Lower lobe of right lung (tissue), 2 donors: ENCODE results near the gene ITPRIPL2. TPM values are rescaled to one million over a fixed set of nuclear protein-coding genes. Genes with fewer than 3 reads are reported as not detected.

Experiments used
- ATAC-seq, 2 donors: fragments of 200-7000 bp; cut with Tn5 transposase; one replicate each; pipeline ENCODE4 v1.9.1; 2020 to 2022; ENCODE audit warnings: mild to moderate bottlenecking in 2 of 2, moderate library complexity in 2 of 2
- DNase-seq: peaks from one replicate; pipeline ENCODE4 v3.0.0-alpha.2; 2020
- H3K27ac ChIP-seq: fragments of 200-600 bp; one replicate; pipeline ENCODE4 v1.8.0; 2022
- H3K27me3 ChIP-seq: fragments of 200-600 bp; one replicate; pipeline ENCODE4 v1.8.0; 2022; ENCODE audit warnings: low read depth
- H3K36me3 ChIP-seq: fragments of 200-600 bp; one replicate; pipeline ENCODE4 v1.8.0; 2022; ENCODE audit warnings: mild to moderate bottlenecking
- H3K4me1 ChIP-seq: fragments of 200-600 bp; one replicate; pipeline ENCODE4 v1.8.0; 2022
- H3K4me3 ChIP-seq: fragments of 200-600 bp; one replicate; pipeline ENCODE4 v1.8.0; 2022; ENCODE audit warnings: mild to moderate bottlenecking
- H3K9me3 ChIP-seq: fragments of 200-600 bp; one replicate; pipeline ENCODE4 v1.8.0; 2022
- intact Hi-C: fragments of 100-400 bp; cut with DNase I; formaldehyde crosslinking; loops from one replicate; pipeline ENCODE4 v1.11.0; 2022
- total RNA-seq: library from RNA; stranded (reverse); fragmentation: NEBNext Ultra II Directional; extraction: Animal tissue kit (Norgen Biotek cat#: 25700); gene quantifications from one replicate; pipeline ENCODE4 v1.2.1, GENCODE V29; 2021
- TF ChIP-seq, protein P1 (sequence below): fragments of 200-600 bp; IDR thresholded peaks from one replicate; pipeline ENCODE4 v1.8.0; 2022; ENCODE audit warnings: antibody characterized with exemption, mild to moderate bottlenecking
- donor health status: DM: no; HTN: yes; CAD: no; lungs with severe emphysema.

ITPRIPL2 gene
- total RNA-seq, 1 donor from 2014 or later: 60.7 TPM

DNA sequence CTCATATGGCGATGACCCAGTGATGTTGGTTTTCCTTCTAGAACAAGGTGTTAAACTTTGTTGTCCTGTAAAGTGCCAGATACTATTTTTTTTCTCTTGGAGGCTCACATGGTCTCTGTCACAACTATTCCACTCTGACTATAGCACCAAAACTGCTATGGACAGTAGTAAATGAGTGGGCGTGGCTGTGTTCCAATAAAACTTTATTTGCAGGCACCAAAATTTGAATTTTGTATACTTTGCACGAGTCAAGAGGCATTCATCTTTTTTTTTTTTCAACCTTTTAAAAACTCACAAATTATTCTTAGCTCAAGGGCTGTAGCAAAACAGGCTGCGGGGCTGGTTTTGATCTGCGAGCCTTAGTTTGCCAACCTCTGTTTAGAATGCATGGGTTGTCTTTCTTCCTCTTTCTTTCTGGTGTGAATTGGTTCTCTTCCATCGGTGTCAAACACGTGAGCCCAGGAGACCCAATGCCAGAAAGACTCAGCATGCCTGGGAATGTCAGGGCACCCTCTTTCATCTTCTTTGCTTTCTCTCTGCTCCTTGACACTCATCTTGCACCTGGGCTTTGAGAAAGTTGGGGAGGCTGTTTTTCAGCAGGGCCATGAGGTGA lies 56.4 kb downstream of the ITPRIPL2 start:
- Histone ChIP-seq H3K4me3 (no peak overlapping the region), H3K4me1 (peaks cover 22% of the 10 kb centered on the region), H3K27me3 (peaks cover 11% of the 10 kb centered on the region), H3K9me3 (no peaks in the 10 kb centered on the region), H3K27ac (no peak overlapping the region), H3K36me3 (no peaks in the 10 kb centered on the region)
- TF ChIP-seq, protein P1, sequence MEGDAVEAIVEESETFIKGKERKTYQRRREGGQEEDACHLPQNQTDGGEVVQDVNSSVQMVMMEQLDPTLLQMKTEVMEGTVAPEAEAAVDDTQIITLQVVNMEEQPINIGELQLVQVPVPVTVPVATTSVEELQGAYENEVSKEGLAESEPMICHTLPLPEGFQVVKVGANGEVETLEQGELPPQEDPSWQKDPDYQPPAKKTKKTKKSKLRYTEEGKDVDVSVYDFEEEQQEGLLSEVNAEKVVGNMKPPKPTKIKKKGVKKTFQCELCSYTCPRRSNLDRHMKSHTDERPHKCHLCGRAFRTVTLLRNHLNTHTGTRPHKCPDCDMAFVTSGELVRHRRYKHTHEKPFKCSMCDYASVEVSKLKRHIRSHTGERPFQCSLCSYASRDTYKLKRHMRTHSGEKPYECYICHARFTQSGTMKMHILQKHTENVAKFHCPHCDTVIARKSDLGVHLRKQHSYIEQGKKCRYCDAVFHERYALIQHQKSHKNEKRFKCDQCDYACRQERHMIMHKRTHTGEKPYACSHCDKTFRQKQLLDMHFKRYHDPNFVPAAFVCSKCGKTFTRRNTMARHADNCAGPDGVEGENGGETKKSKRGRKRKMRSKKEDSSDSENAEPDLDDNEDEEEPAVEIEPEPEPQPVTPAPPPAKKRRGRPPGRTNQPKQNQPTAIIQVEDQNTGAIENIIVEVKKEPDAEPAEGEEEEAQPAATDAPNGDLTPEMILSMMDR: no peak
- DNase-seq (no peak), ATAC-seq (no peak)
- intact Hi-C loops: no loop called here

Other genes starting within 250 kb of the ITPRIPL2 start
- gene SMG1, start 187.6 kb upstream of the ITPRIPL2 start, total RNA-seq: 89.0 TPM
- gene TMC7, start 130.0 kb upstream of the ITPRIPL2 start, total RNA-seq: 3.3 TPM
- 17.3 TPM for gene COQ7, start 46.4 kb upstream of the ITPRIPL2 start, total RNA-seq
- 11.8 TPM for gene SYT17, start 54.3 kb downstream of the ITPRIPL2 start, total RNA-seq
- not detected for gene CLEC19A, start 171.8 kb downstream of the ITPRIPL2 start, total RNA-seq